Kidney (tissue), 22 donors: ENCODE data around the gene GON7. TPM values are rescaled to one million over a fixed set of nuclear protein-coding genes. Genes with fewer than 3 reads are reported as not detected.
A peak's percentile ranks its signal among the peaks of the same experiment; 100 is the strongest.

Experiments
- DNase-seq, 5 donors: peaks; one replicate each; pipeline ENCODE4 v3.0.0-alpha.2; 2013 to 2020
- FAIRE-seq: peaks from 2 replicates; lab custom pipeline; 2012; peaks lifted over from hg19 to GRCh38; lab: Jason Lieb, UNC
- H3K27ac ChIP-seq, 2 donors: one replicate each; pipeline ENCODE4 v1.7.0; 2013; ENCODE audit warnings: low read depth in 2 of 2, low read length in 2 of 2, inconsistent platforms in 1 of 2
- H3K27me3 ChIP-seq: one replicate; pipeline ENCODE4 v1.7.1; 2013; ENCODE audit warnings: low read length, inconsistent platforms; ENCODE audit not compliant: control insufficient read depth, insufficient read depth
- H3K36me3 ChIP-seq, 3 donors: one replicate each; pipeline versions ENCODE4 v1.7.0 to v1.7.1; 2013; ENCODE audit warnings: low read length in 3 of 3, control low read depth in 1 of 3, inconsistent platforms in 1 of 3; ENCODE audit not compliant: insufficient read depth in 3 of 3, control insufficient read depth in 2 of 3
- H3K4me1 ChIP-seq, 3 donors: one replicate each; pipeline versions ENCODE4 v1.7.0 to v1.7.1; 2013; ENCODE audit warnings: low read length in 3 of 3, inconsistent platforms in 1 of 3, low read depth in 1 of 3; ENCODE audit not compliant: control insufficient read depth in 2 of 3, insufficient read depth in 2 of 3
- H3K4me3 ChIP-seq, 3 donors: one replicate each; pipeline versions ENCODE4 v1.7.0 to v1.8.1; 2013; ENCODE audit warnings: low read length in 3 of 3, control low read depth in 1 of 3, inconsistent platforms in 1 of 3
- H3K9ac ChIP-seq, 3 donors: one replicate each; pipeline versions ENCODE4 v1.7.0 to v1.7.1; 2013; ENCODE audit warnings: low read length in 3 of 3, control low read depth in 1 of 3, inconsistent platforms in 1 of 3
- H3K9me3 ChIP-seq, 3 donors: one replicate each; pipeline versions ENCODE4 v1.7.0 to v1.7.1; 2013; ENCODE audit warnings: low read length in 3 of 3, control low read depth in 1 of 3, inconsistent platforms in 1 of 3; ENCODE audit not compliant: control insufficient read depth in 2 of 3, insufficient read depth in 1 of 3
- intact Hi-C: fragments of 100-400 bp; cut with DNase I; formaldehyde crosslinking; loops from one replicate; pipeline ENCODE4 v1.11.1; 2022
- long read RNA-seq, 10 donors: library from polyadenylated mRNA in 1 of 10; unstranded in 1 of 10; transcript quantifications; one replicate each; pipeline ENCODE4 v2.0.0 and lab custom pipeline, GENCODE V29; 2021 to 2026
- polyA plus RNA-seq: library from polyadenylated mRNA; stranded (reverse); fragments of 350-450 nt; fragmentation: Illumina TruSeq; extraction: RNeasy Lipid Tissue Mini Kit (QIAGEN cat#74804); gene quantifications from one replicate; pipeline ENCODE4 v1.2.3, GENCODE V29; 2014; ENCODE audit warnings: low read depth, low replicate concordance; ENCODE audit not compliant: insufficient read depth
- total RNA-seq: library from RNA; stranded (reverse); fragmentation: NEBNext Ultra II Directional; extraction: Animal tissue kit (Norgen Biotek cat#: 25700); gene quantifications from one replicate; pipeline ENCODE4 v1.2.1, GENCODE V29; 2021
- TF ChIP-seq, protein P1 (sequence below): IDR thresholded peaks from 3 replicates; pipeline ENCODE4 v1.5.1; 2012; ENCODE audit warnings: mild to moderate bottlenecking, moderate library complexity, borderline replicate concordance; ENCODE audit not compliant: insufficient read depth; ENCODE audit errors: extremely low read depth
- donor health status: control.
- donor health status: control.
- donor health status: control.
- donor health status: control.
- donor health status: control.
- donor health status: DM: yes; HTN: yes; CAD: no.
- donor health status: Normal renal cell carcinoma (clear cell type).

The GON7 gene, protein sequence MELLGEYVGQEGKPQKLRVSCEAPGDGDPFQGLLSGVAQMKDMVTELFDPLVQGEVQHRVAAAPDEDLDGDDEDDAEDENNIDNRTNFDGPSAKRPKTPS
- total RNA-seq (12.3 TPM), polyA plus RNA-seq (35.3 TPM)
- long read RNA-seq, donor 1, transcript GON7-201 (2 exons, 1,154 nt) = major isoform, 17 of 17 reads
- long read RNA-seq, donor 1, partial matches to known transcripts = 0 of 17 reads
- long read RNA-seq, donor 1, other reads (novel, unspliced or antisense) = 0 of 17 reads
- long read RNA-seq, donor 2, transcript GON7-201 (2 exons, 1,154 nt) = major isoform, 20 of 20 reads
- long read RNA-seq, donor 2, partial matches to known transcripts = 0 of 20 reads
- long read RNA-seq, donor 2, other reads (novel, unspliced or antisense) = 0 of 20 reads
- long read RNA-seq, donor 3, transcript GON7-201 (2 exons, 1,154 nt) = major isoform, 12 of 19 reads
- long read RNA-seq, donor 3, partial matches to known transcripts = 6 of 19 reads
- long read RNA-seq, donor 3, other reads (novel, unspliced or antisense) = 0 of 19 reads
- long read RNA-seq, donor 4, transcript GON7-201 (2 exons, 1,154 nt) = major isoform, 15 of 15 reads
- long read RNA-seq, donor 4, partial matches to known transcripts = 0 of 15 reads
- long read RNA-seq, donor 4, other reads (novel, unspliced or antisense) = 0 of 15 reads
- long read RNA-seq, donor 5, partial matches to known transcripts = 0 of 3 reads
- long read RNA-seq, donor 5, other reads (novel, unspliced or antisense) = 0 of 3 reads
- long read RNA-seq, donor 6, transcript GON7-201 (2 exons, 1,154 nt) = major isoform, 36 of 36 reads
- long read RNA-seq, donor 6, partial matches to known transcripts = 0 of 36 reads
- long read RNA-seq, donor 6, other reads (novel, unspliced or antisense) = 0 of 36 reads
- long read RNA-seq, donor 7, transcript GON7-201 (2 exons, 1,154 nt) = major isoform, 14 of 22 reads
- long read RNA-seq, donor 7, partial matches to known transcripts = 0 of 22 reads
- long read RNA-seq, donor 7, other reads (novel, unspliced or antisense) = 8 of 22 reads
- long read RNA-seq, donor 8, transcript GON7-201 (2 exons, 1,154 nt) = major isoform, 19 of 19 reads
- long read RNA-seq, donor 8, partial matches to known transcripts = 0 of 19 reads
- long read RNA-seq, donor 8, other reads (novel, unspliced or antisense) = 0 of 19 reads
- long read RNA-seq, donor 9, transcript GON7-201 (2 exons, 1,154 nt) = major isoform, 7 of 7 reads
- long read RNA-seq, donor 9, partial matches to known transcripts = 0 of 7 reads
- long read RNA-seq, donor 9, other reads (novel, unspliced or antisense) = 0 of 7 reads
- long read RNA-seq, donor 10, transcript GON7-201 (2 exons, 1,154 nt) = major isoform, 17 of 17 reads
- long read RNA-seq, donor 10, partial matches to known transcripts = 0 of 17 reads
- long read RNA-seq, donor 10, other reads (novel, unspliced or antisense) = 0 of 17 reads

DNA sequence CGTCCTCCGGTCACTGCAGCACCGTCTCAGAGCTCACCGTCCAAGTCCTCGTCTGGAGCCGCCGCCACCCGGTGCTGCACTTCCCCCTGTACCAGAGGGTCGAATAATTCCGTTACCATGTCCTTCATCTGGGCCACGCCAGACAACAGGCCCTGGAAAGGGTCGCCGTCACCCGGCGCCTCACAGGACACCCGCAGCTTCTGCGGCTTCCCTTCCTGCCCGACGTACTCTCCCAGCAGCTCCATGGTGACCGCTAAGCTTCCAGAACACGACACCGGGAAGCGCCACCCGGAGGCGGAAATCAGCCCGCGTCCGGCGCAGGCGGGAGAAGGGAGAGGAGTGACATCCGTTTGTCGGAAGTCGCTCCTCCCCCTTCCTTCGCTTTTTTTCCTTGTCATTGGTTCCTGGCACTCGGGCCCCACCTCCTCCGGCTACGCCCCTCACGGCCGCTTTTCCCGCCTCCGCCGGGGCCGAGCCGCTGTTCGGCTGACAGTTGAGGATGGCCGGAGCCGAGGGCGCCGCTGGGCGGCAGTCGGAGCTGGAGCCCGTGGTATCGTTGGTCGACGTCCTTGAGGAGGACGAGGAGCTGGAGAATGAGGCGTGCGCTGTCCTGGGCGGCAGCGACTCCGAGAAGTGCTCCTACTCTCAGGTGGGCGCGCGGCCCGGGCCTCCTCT, at the start of gene GON7, which contains the start of gene UBR7:
TSS of gene GON7 (minus strand) at position 273 of the 675 bp plus-strand sequence. CDS start at position 245, 28 bp downstream.
TSS of gene UBR7 (plus strand) at position 464 of the 675 bp plus-strand sequence. CDS start at position 500, 36 bp downstream.
- H3K36me3 ChIP-seq = peaks cover 0 to 2% (median under 1%) of the 10 kb centered on the region in 3 donors
- intact Hi-C loops = no loop called here
- H3K4me3 ChIP-seq = peak within 1 kb of the TSS; percentile 80 to 93 (median 89)
- H3K9me3 ChIP-seq = no peaks in the 10 kb centered on the region
- peak; percentile 66 for FAIRE-seq
- TF ChIP-seq, protein P1, sequence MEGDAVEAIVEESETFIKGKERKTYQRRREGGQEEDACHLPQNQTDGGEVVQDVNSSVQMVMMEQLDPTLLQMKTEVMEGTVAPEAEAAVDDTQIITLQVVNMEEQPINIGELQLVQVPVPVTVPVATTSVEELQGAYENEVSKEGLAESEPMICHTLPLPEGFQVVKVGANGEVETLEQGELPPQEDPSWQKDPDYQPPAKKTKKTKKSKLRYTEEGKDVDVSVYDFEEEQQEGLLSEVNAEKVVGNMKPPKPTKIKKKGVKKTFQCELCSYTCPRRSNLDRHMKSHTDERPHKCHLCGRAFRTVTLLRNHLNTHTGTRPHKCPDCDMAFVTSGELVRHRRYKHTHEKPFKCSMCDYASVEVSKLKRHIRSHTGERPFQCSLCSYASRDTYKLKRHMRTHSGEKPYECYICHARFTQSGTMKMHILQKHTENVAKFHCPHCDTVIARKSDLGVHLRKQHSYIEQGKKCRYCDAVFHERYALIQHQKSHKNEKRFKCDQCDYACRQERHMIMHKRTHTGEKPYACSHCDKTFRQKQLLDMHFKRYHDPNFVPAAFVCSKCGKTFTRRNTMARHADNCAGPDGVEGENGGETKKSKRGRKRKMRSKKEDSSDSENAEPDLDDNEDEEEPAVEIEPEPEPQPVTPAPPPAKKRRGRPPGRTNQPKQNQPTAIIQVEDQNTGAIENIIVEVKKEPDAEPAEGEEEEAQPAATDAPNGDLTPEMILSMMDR = peak; percentile 36
- peaks cover 2 to 7% (median 4%) of the 10 kb centered on the region in 3 donors for H3K4me1 ChIP-seq
- peak; percentile 97 to 99 (median 98) for DNase-seq
- H3K27ac ChIP-seq = peak within 1 kb of the TSS; percentile 73 to 75
- peak within 1 kb of the TSS; percentile 66 to 80 (median 79) for H3K9ac ChIP-seq
- no peaks in the 10 kb centered on the region for H3K27me3 ChIP-seq

DNA sequence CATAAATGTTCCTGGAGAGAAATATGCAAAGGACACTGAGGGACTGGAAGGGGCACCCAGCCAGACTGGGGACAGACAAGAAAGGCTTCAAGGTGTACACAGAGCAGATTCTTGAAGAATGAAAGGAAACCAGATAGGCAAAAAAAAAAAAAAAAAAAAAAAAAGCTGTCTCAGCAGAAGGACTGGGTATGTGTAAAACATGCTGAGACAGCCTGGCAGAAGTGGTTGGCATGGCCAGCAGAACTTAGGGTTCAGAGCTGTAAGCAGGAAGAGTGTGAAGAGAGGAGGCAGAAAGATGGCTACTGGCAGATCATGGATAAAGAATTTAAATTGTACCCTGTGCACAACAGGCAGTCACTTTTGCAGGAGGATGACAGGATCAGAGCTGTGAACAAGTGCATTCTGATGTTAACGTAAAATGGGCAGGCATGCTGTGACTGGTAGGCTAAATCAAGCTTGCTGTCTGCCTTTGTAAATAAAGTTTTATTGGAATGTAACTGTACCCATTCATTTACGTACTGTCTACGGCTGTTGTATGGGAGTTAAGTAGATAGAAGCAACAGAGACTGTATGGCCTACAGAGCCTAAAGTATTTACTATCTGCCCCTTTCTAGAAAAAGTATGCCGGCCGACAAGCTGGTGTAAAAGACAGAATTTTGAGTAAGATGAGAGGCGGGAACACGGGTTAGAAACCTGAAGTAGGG, 42.4 kb upstream of the GON7 start:
- Histone ChIP-seq H3K36me3 (peaks cover 5 to 43% (median 16%) of the 10 kb centered on the region in 3 donors), H3K4me3 (no peak overlapping the region), H3K27ac (no peak overlapping the region), H3K27me3 (no peaks in the 10 kb centered on the region), H3K9me3 (no peaks in the 10 kb centered on the region), H3K9ac (no peak overlapping the region), H3K4me1 (no peaks in the 10 kb centered on the region)
- intact Hi-C loops = no loop called here
- DNase-seq = no peak
- FAIRE-seq = no peak
- TF ChIP-seq, protein P1 = no peak
